MM.1S (cell line): Measurements from ENCODE around the gene TCERG1L.

ENCODE experiments used
- DNase-seq: peaks from one replicate; pipeline ENCODE4 v3.0.0-alpha.2; 2015
- H2AFZ ChIP-seq: fragments of 300-600 bp; sonication (generic); 2 replicates; pipeline ENCODE4 v1.6.0; 2016; ENCODE audit warnings: antibody characterized with exemption, low read length
- H3F3A ChIP-seq: fragments of 300-600 bp; sonication (generic); 2 replicates; pipeline ENCODE4 v1.6.1; 2016; ENCODE audit warnings: mild to moderate bottlenecking, antibody characterized with exemption, low read length, moderate library complexity, mixed read lengths; ENCODE audit not compliant: insufficient read depth
- H3K27ac ChIP-seq: fragments of 300-600 bp; sonication (generic); 2 replicates; pipeline ENCODE4 v1.5.1; 2016; ENCODE audit warnings: mild to moderate bottlenecking, low read length
- H3K27me3 ChIP-seq: fragments of 300-600 bp; sonication (generic); replicated peaks from 2 replicates; pipeline ENCODE4 v1.6.0; 2016; ENCODE audit warnings: low read length; ENCODE audit not compliant: insufficient read depth
- H3K36me3 ChIP-seq: fragments of 300-600 bp; sonication (generic); replicated peaks from 2 replicates; pipeline ENCODE4 v1.6.1; 2016; ENCODE audit warnings: mild to moderate bottlenecking, low read length, mixed read lengths; ENCODE audit not compliant: insufficient read depth
- H3K4me1 ChIP-seq: fragments of 300-600 bp; sonication (generic); 2 replicates; pipeline ENCODE4 v1.6.1; 2016; ENCODE audit warnings: low read length, mixed read lengths
- H3K4me2 ChIP-seq: fragments of 300-600 bp; sonication (generic); 2 replicates; pipeline ENCODE4 v1.6.0; 2016; ENCODE audit warnings: low read depth, low read length
- H3K4me3 ChIP-seq: fragments of 300-600 bp; sonication (generic); 2 replicates; pipeline ENCODE4 v1.5.1; 2016; ENCODE audit warnings: low read length, mixed read lengths
- H3K79me2 ChIP-seq: fragments of 300-600 bp; sonication (generic); 2 replicates; pipeline ENCODE4 v1.6.1; 2016; ENCODE audit warnings: mixed run types, low read length, mixed read lengths
- H3K9ac ChIP-seq: fragments of 300-600 bp; sonication (generic); 2 replicates; pipeline ENCODE4 v1.6.1; 2016; ENCODE audit warnings: low read length, mixed read lengths
- H3K9me2 ChIP-seq: fragments of 300-600 bp; sonication (generic); replicated peaks from 2 replicates; pipeline ENCODE4 v1.6.1; 2016; ENCODE audit warnings: mild to moderate bottlenecking, low read length, mixed read lengths; ENCODE audit not compliant: insufficient read depth
- H3K9me3 ChIP-seq: fragments of 300-600 bp; sonication (generic); replicated peaks from 2 replicates; pipeline ENCODE4 v1.6.1; 2016; ENCODE audit warnings: mild to moderate bottlenecking, low read length, mixed read lengths; ENCODE audit not compliant: insufficient read depth
- H4K20me1 ChIP-seq: fragments of 300-600 bp; sonication (generic); 2 replicates; pipeline ENCODE4 v1.6.1; 2016; ENCODE audit warnings: mild to moderate bottlenecking, low read length, moderate library complexity, mixed read lengths; ENCODE audit not compliant: insufficient read depth
- CTCF ChIP-seq: fragments of 300-600 bp; sonication (generic); IDR thresholded peaks from 2 replicates; pipeline ENCODE4 v1.5.1; 2016; ENCODE audit warnings: antibody characterized with exemption, low read length, mixed read lengths
- EZH2 ChIP-seq: fragments of 300-600 bp; sonication (generic); optimal IDR thresholded peaks from 2 replicates; pipeline ENCODE3; 2017; ENCODE audit warnings: low read depth, mild to moderate bottlenecking, antibody characterized with exemption, low read length, mixed read lengths
- EZH2phosphoT487 ChIP-seq: fragments of 300-600 bp; sonication (generic); IDR thresholded peaks from 2 replicates; pipeline ENCODE4 v1.6.1; 2018; ENCODE audit warnings: antibody characterized with exemption, low read length

The TCERG1L gene

DNA sequence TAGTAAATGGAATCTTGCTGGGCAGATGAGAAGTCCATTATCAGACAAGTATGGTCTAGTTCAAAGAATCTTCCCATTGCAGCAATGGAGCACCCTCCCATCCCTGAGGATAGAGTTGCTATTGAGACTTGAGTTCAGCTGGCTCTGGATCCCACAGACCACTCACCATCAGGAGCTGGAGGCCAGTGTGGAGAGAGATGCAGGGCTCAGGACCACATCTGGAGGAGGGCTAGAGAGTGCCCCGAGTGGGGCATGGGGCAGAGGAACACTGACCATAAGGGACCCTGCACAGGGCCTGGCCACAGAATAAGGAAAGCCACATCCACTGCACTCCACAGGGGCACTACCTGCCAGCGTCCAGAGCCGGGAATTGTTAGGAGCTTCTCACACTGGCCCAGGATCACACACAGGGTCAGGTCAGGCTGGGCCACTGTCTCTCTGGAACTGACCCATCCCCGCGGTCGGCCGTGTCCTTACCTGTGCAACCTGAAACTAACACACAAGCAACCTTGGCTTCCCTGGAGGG, 41.3 kb upstream of the TCERG1L start:
- H3K4me3 ChIP-seq: no peak overlapping the region
- TF ChIP-seq CTCF (no peak), EZH2phosphoT487 (no peak), EZH2 (no peak)
- H3K9me3 ChIP-seq: no peaks in the 10 kb centered on the region
- H3K9ac ChIP-seq: no peak overlapping the region
- no peaks in the 10 kb centered on the region for H3K9me2 ChIP-seq
- H3K4me2 ChIP-seq: no peak overlapping the region
- H3F3A ChIP-seq: no peaks in the 10 kb centered on the region
- H3K27ac ChIP-seq: no peak overlapping the region
- no peaks in the 10 kb centered on the region for H4K20me1 ChIP-seq
- no peak for DNase-seq
- H3K79me2 ChIP-seq: no peaks in the 10 kb centered on the region
- no peaks in the 10 kb centered on the region for H3K27me3 ChIP-seq
- H2AFZ ChIP-seq: no peak overlapping the region
- no peaks in the 10 kb centered on the region for H3K36me3 ChIP-seq
- no peaks in the 10 kb centered on the region for H3K4me1 ChIP-seq

DNA sequence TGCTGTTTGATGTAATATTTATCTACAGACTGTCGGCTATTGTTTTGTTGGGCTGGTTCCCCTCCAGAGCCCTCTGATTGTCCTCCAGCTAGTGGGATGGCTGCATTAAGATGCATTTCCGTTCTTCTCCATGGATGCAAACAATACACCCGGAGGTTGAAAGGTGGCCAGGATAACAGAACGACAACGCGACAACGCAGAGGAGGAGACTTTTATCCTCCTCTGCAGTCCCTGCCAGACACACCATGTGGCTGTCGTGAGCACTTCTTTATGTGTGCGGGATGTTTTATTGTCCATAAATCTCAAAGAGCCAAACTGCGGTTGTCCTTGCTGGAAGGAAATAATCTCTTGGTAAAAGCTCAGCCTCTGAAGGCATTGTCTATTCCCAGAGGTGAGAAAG, 39.1 kb upstream of the TCERG1L start:
- no peak for TF ChIP-seq CTCF
- TF ChIP-seq EZH2phosphoT487: no peak
- no peak for TF ChIP-seq EZH2
- H4K20me1 ChIP-seq: no peaks in the 10 kb centered on the region
- no peaks in the 10 kb centered on the region for H3K36me3 ChIP-seq
- no peak overlapping the region for H3K27ac ChIP-seq
- no peak overlapping the region for H2AFZ ChIP-seq
- H3K9me3 ChIP-seq: no peaks in the 10 kb centered on the region
- DNase-seq: no peak
- no peaks in the 10 kb centered on the region for H3K79me2 ChIP-seq
- H3K4me3 ChIP-seq: no peak overlapping the region
- no peaks in the 10 kb centered on the region for H3K4me1 ChIP-seq
- H3K9me2 ChIP-seq: no peaks in the 10 kb centered on the region
- H3K4me2 ChIP-seq: no peak overlapping the region
- no peaks in the 10 kb centered on the region for H3F3A ChIP-seq
- H3K9ac ChIP-seq: no peak overlapping the region
- H3K27me3 ChIP-seq: no peaks in the 10 kb centered on the region

DNA sequence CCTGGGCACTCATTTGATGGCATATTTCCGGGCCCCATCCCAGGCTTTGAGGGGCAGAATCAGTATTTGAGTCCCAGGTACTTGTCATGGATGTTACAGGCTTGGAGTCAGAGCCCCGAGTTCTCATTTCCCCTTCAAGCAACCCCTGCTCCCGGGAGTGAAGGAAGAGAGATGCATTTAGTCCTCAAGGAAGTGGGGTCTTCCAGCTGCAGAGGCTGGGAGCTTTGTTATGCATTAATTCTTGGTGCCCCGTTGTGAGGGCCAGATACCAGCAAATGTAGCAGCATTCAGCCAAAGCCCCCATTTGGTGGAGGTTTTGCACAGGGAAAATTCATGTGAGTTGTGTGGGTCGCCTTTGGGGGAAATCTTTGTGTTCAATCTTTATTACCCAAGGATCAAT, 38.7 kb upstream of the TCERG1L start:
- H3K27ac ChIP-seq: no peak overlapping the region
- H3F3A ChIP-seq: no peaks in the 10 kb centered on the region
- H3K4me2 ChIP-seq: no peak overlapping the region
- H2AFZ ChIP-seq: no peak overlapping the region
- H3K79me2 ChIP-seq: no peaks in the 10 kb centered on the region
- no peaks in the 10 kb centered on the region for H3K4me1 ChIP-seq
- H3K9me2 ChIP-seq: no peaks in the 10 kb centered on the region
- no peaks in the 10 kb centered on the region for H3K36me3 ChIP-seq
- H3K9ac ChIP-seq: no peak overlapping the region
- no peaks in the 10 kb centered on the region for H4K20me1 ChIP-seq
- no peaks in the 10 kb centered on the region for H3K9me3 ChIP-seq
- no peaks in the 10 kb centered on the region for H3K27me3 ChIP-seq
- no peak for DNase-seq
- H3K4me3 ChIP-seq: no peak overlapping the region
- TF ChIP-seq CTCF (no peak), EZH2 (no peak), EZH2phosphoT487 (no peak)

DNA sequence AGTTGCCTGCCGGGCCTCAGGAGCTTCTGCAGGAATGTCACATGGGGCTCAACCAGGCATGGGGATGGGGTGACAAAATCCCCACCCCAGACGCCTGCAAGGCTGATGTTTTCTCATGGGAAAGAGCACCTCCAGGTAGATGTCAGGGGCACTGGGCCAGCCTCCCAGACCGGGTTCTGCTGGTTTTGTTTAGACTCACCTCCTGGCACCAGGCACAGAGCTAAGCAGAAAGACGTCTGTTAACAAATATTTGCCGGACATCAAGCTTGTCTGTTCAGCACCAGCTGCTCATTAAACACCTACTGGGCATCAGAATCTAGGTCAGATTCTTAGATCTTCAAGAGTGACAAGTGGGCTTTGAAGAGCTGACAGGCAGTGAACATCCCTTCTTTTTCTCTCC, 34.9 kb upstream of the TCERG1L start:
- DNase-seq: no peak
- no peaks in the 10 kb centered on the region for H4K20me1 ChIP-seq
- H3K4me2 ChIP-seq: no peak overlapping the region
- H3K9ac ChIP-seq: no peak overlapping the region
- H3K27me3 ChIP-seq: no peaks in the 10 kb centered on the region
- no peak overlapping the region for H3K27ac ChIP-seq
- H3K79me2 ChIP-seq: no peaks in the 10 kb centered on the region
- H3K36me3 ChIP-seq: no peaks in the 10 kb centered on the region
- H3K9me3 ChIP-seq: no peaks in the 10 kb centered on the region
- H3K4me1 ChIP-seq: no peaks in the 10 kb centered on the region
- no peaks in the 10 kb centered on the region for H3K9me2 ChIP-seq
- H3F3A ChIP-seq: no peaks in the 10 kb centered on the region
- no peak for TF ChIP-seq EZH2
- TF ChIP-seq EZH2phosphoT487: no peak
- TF ChIP-seq CTCF: no peak
- H3K4me3 ChIP-seq: no peak overlapping the region
- H2AFZ ChIP-seq: no peak overlapping the region
